GM18951 (cell line): Measurements from ENCODE around the gene ABCA4.

Source experiments
- POLR2A ChIP-seq: IDR thresholded peaks from 4 replicates; pipeline ENCODE4 v1.6.1; 2011; ENCODE audit warnings: mild to moderate bottlenecking; ENCODE audit not compliant: insufficient read length, insufficient read depth; ENCODE audit errors: extremely low read depth
- in situ Hi-C: fragments of 300-500 bp; cut with MboI; formaldehyde crosslinking; loops from one replicate; pipeline ENCODE4 v1.12.0; 2022; ENCODE audit warnings: low sequenced_read_pairs, mixed read lengths, inconsistent platforms; ENCODE audit not compliant: unreplicated experiment

Gene ABCA4

DNA sequence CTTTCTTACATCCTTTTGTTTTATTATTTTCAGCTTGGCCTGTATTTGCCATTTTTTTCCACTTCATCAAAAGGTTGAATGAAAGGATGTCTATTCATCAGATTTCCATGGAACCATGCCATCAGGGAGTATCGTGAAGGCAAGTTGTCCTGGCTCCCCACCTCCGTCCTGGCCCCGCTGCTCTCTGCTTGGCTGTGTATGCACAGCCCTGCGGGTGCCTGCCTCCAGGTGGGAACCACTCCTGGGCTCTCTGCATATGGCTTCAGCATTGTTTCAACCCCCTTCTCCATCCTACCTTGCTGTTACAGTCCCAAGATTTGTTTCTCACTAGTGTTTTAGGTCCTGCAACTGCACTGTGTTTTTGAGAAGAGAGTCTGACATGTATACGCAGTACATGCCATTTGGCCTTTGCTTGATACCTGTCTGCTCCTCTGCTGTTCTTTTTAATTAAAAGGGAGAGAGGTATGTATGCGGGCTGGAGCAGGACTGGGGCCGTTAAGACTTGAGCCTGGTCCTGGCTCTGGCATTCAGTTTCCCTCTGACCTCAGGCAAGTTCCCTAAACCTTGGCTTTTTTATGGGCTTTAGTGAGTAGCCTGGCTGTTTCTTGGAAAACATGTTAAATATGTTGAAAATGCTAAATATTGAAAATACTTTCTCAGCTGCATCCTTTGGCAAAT, 141.8 kb downstream of the ABCA4 start:
- in situ Hi-C loops, result no loop called here
- TF ChIP-seq POLR2A, result no peak

GRCh38 chr1:93977598-93977945, 143.4 kb downstream of the ABCA4 start:
- in situ Hi-C loops, result no loop called here
- TF ChIP-seq POLR2A, result no peak

DNA sequence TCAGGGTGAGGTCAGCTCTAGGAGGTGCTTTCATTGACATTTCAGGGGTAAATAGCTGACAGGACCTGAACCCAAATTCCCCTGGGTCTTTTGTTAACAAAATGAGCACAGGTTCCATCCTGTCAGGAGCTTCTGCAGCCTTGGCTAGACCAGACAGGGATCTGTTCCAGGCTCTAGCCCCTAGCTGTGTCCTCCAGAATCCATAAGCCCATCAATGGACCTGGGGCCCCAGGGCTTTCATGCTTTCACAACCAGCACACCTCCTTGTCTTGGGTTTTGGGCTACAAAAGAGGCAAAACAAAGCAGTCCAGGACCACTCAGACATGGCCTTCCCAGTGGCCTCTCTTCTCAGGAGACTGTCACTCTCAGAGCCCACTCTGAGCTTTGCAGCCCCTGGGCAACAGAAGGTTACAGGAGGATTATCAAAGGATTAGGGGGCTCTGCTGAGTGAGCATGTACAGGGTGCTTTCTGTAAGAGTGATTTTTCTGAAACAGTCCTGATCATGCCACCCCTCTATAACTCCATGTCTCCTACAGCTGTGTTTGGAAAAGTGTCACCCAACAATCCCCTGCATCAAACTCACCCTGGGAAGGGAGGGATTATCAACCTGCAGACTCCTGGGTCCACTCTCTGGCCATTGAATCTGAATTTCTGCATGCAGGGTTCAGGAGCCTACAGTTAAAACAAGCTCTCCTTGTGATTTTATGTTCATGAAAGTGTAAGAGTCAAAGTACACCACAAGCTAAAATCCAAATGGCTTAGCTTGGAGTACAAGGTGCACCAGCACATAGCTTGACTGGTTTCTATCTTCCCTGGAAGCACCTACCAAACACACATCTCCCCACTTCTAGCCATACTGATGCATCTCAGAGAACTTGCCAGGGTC, 144.0 kb downstream of the ABCA4 start:
- TF ChIP-seq POLR2A, result no peak
- in situ Hi-C loops, result no loop called here

DNA sequence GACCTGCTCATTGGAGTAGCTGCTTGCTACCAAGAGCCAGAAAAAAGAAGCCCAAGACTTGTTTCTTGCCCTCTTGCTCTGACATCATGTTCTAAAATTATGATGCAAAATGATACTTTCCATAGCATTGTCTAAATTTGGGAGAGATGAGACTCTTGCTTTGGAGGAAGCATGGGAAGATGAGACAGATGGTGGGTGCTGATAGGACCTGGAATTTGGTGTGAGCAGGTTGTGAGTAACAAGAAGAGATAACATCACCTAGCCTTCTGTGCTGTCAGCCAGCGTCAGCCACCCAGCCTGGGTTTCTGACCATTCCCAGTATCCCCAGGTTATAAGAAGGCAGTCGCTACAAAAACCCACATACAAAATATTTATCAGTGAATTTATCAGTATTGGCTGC, 144.7 kb downstream of the ABCA4 start:
- in situ Hi-C loops, result no loop called here
- TF ChIP-seq POLR2A, result no peak

- TF ChIP-seq POLR2A, result no peak
- in situ Hi-C loops, result no loop called here
Observed at GRCh38 chr1:93972341-93972740, 148.6 kb downstream of the ABCA4 start.

- in situ Hi-C loops, result no loop called here
- no peak for TF ChIP-seq POLR2A
Observed at GRCh38 chr1:93969887-93970286, 151.1 kb downstream of the ABCA4 start.

DNA sequence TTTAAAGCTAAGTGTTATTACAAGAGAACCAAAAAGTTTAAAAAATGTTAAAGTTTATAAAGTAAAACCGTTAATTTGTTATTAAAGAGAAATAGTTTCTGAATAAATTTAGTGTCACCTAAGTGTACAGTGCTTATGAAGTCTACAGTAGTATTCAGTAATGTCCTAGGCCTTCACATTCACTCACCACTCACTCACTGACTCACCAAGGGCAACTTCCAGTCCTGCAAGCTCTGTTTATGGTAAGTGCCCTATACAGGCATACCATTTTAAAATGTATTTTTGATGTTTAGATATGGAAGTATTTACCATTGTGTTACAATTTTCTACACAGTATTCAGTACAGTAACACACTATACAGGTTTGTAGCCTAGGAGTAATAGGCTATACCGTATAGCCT, 151.6 kb downstream of the ABCA4 start:
- in situ Hi-C loops, result no loop called here
- no peak for TF ChIP-seq POLR2A

DNA sequence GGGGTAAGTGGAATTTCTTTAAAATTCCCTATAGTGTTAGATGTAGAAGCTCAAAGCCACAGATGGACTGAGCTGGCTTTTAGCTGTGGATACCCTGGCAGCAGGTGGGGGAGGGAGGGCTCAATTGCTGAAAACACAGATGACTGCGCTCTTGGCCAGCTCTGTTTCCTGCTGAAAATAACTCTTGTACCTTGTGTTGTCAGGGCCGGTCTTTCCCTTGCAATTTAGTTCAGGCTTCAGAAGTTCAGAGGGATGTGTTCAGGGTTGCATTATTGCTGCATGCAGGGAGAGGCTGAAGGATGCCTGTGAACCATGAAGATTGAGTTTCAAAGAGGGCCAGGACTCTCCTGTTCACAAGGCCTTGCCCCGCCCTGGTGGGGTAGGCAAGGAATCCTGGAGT, 153.6 kb downstream of the ABCA4 start:
- no peak for TF ChIP-seq POLR2A
- in situ Hi-C loops, result no loop called here

DNA sequence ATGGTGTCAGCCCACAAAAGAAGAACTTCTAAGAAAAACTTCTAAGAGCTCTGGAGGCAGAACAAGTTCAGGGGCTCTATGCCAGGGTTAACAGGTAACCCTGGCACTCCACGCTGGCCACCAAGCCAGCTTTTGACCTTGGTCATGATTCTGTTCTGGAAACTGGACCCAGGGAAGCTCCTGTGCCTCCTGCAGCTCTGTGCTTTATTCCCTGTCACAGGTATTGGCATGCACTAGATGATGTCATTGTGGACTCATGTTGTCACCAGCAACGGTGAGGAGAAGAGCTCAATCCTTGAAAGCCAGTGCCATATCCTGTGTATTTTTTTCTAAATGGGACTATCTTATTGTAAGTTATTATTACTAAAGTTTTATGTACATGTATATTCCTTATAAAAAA, 155.1 kb downstream of the ABCA4 start:
- TF ChIP-seq POLR2A, result no peak
- in situ Hi-C loops, result no loop called here

GRCh38 chr1:93965256-93965655, 155.7 kb downstream of the ABCA4 start:
- TF ChIP-seq POLR2A, result no peak
- in situ Hi-C loops, result no loop called here

- no peak for TF ChIP-seq POLR2A
- in situ Hi-C loops, result no loop called here
Observed at GRCh38 chr1:93964777-93965200, 156.2 kb downstream of the ABCA4 start.

- no peak for TF ChIP-seq POLR2A
- in situ Hi-C loops, result no loop called here
Observed at GRCh38 chr1:93964096-93964776, 156.7 kb downstream of the ABCA4 start.

DNA sequence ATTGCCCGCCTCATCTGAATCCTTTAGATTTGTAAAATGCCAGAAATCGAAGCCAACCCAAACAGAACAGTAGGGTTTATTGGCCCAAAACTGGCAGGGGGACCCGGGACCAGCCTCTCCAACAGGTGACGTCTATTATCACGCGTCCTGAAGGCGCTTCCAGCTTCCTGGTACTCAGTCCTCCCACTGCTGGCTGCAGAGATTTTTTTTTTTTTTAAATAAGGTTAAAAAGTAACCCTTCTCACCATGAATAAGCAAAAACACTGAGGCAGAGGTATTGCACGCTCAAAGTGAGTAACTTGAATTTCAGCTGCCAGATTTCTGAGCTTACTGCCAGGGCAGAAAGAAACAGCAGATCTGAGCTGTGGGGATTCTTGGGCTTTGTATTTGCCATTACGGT, 157.4 kb downstream of the ABCA4 start:
- in situ Hi-C loops, result no loop called here
- no peak for TF ChIP-seq POLR2A
